ENCODE data around the gene TMEM132D. TPM values are rescaled to one million over a fixed set of nuclear protein-coding genes. Genes with fewer than 3 reads are reported as not detected.

TMEM132D gene
- total and polyA plus RNA-seq, 2 of the 4 experiments (the other 2 are of a cell fraction): not detected

GRCh38 chr12:129193263-129193871 is 710.5 kb downstream of the TMEM132D start:
- DNase-seq (no peak), ATAC-seq (ENCODE audit: low read depth) (no peak)
- H3K23ac ChIP-seq (ENCODE audit: low read depth, low read length): no peak overlapping the region
- no peaks in the 10 kb centered on the region for H3K36me3 ChIP-seq (ENCODE audit: control insufficient read depth, insufficient read depth, low read length)
- H2AK5ac ChIP-seq (ENCODE audit: low read depth, low read length): no peak overlapping the region
- H3K9me3 ChIP-seq (ENCODE audit: control insufficient read depth, insufficient read depth, low read length): peaks cover 16% of the 10 kb centered on the region
- no peak overlapping the region for H3K27ac ChIP-seq (ENCODE audit: insufficient read depth, low read length)
- intact Hi-C loops (cut with micrococcal nuclease): no loop called here
- no peak overlapping the region for H3K4me3 ChIP-seq (ENCODE audit: insufficient read depth, low read depth, low read length)
- no peak overlapping the region for H2AK9ac ChIP-seq (replicated peaks; ENCODE audit: low read depth, low read length, poor library complexity)
- ChIA-PET POLR2A (ENCODE audit: unreplicated experiment) (no interaction called here), CTCF (interaction anchor here (0.6 kb wide), 1 partner anchor 465 kb away, joined by 5 read pairs; no protein-coding TSS in a partner anchor)
- no peak overlapping the region for H2AFZ ChIP-seq (replicated peaks; ENCODE audit: low read length, poor library complexity)
- H2BK120ac ChIP-seq (ENCODE audit: low read depth, low read length): no peak overlapping the region
- H3K56ac ChIP-seq (ENCODE audit: extremely low read depth, insufficient read depth, low read length): no peak overlapping the region
- no peaks in the 10 kb centered on the region for H3K79me1 ChIP-seq (ENCODE audit: low read depth in 1 of 2, low read length in 2 of 2)
- H3K9me1 ChIP-seq (ENCODE audit: insufficient read depth, low read length): no peaks in the 10 kb centered on the region
- no peak overlapping the region for H3K9ac ChIP-seq (ENCODE audit: low read depth, low read length)
- no peak overlapping the region for H4K91ac ChIP-seq (ENCODE audit: insufficient read depth, low read depth, low read length)
- H3K14ac ChIP-seq (replicated peaks; ENCODE audit: low read depth, low read length): no peak overlapping the region
- H3K4me1 ChIP-seq (ENCODE audit: control insufficient read depth, insufficient read depth, low read length): no peaks in the 10 kb centered on the region
- dilution Hi-C loops (cut with HindIII; ENCODE audit: low sequenced_read_pairs, unreplicated experiment): no loop called here
- no peak overlapping the region for H3K4ac ChIP-seq (ENCODE audit: low read depth, low read length)
- in situ Hi-C loops (cut with MboI; ENCODE audit: low sequenced_read_pairs): no loop called here
- H2BK5ac ChIP-seq (ENCODE audit: low read depth, low read length, poor library complexity, severe bottlenecking): no peak overlapping the region
- no peak overlapping the region for H2BK15ac ChIP-seq (ENCODE audit: low read depth, low read length)
- H2BK20ac ChIP-seq (ENCODE audit: low read depth, low read length): no peak overlapping the region
- no TSS peak for BruUV-seq (replicated peaks)
- WGBS, 2 experiments (ENCODE audit: extremely low coverage in 2 of 2, insufficient read length in 1 of 2): no CpG with 5 or more reads among the region's 4 CpGs
- no peak overlapping the region for H3K18ac ChIP-seq (ENCODE audit: low read depth, low read length)
- H4K20me1 ChIP-seq (ENCODE audit: insufficient read depth, low read length): no peaks in the 10 kb centered on the region
- H3K27me3 ChIP-seq (ENCODE audit: control insufficient read depth, insufficient read depth, low read length): no peaks in the 10 kb centered on the region
- H4K8ac ChIP-seq (ENCODE audit: low read depth in 2 of 2, low read length in 2 of 2): no peak overlapping the region
- TF ChIP-seq USF2 (IDR thresholded peaks at IDR 0.05; ENCODE audit: low read depth, low read length): no peak
- TF ChIP-seq RFX5 (IDR thresholded peaks at IDR 0.05; ENCODE audit: low read depth, low read length): no peak
- TF ChIP-seq RCOR1 (IDR thresholded peaks at IDR 0.05; ENCODE audit: insufficient replicate concordance, low read length): no peak
- peak; percentile 13; the same call in 1 of the 2 replicates for TF ChIP-seq CTCF (conservative IDR thresholded peaks at IDR 0.05; ENCODE audit: low read depth, low read length)
- H3K4me2 ChIP-seq (ENCODE audit: low read depth, low read length): no peak overlapping the region
- no peak overlapping the region for H4K5ac ChIP-seq (ENCODE audit: low read depth, low read length)
